Activated CD8-positive, alpha-beta memory T cell treated with anti-CD3 and anti-CD28 coated beads, Interleukin-2, amount 50 U/mL, for 1 hour (primary cell): ENCODE measurements around the gene GFI1B.
"Not testable (repeated sequence)": the region's sequence is repeated elsewhere in the genome, so short reads cannot be mapped to it uniquely, and the experiment has no call there.

Experiments
- DNase-seq: peaks from one replicate; pipeline ENCODE4 v3.0.0-alpha.2; 2020; ENCODE audit errors: extremely low read depth

GFI1B gene

GRCh38 chr9:132991351-132992300, 13.1 kb downstream of the GFI1B start:
- no peak for DNase-seq

GRCh38 chr9:132993511-132993939, 15.0 kb downstream of the GFI1B start:
- DNase-seq: no peak

- no peak for DNase-seq
Measured at GRCh38 chr9:132994410-132995120, 16.1 kb downstream of the GFI1B start.

GRCh38 chr9:132995121-132995420, 16.6 kb downstream of the GFI1B start:
- no peak for DNase-seq

- DNase-seq: no peak
Measured at GRCh38 chr9:132995879-132996278, 17.4 kb downstream of the GFI1B start.

GRCh38 chr9:132996526-132996925, 18.0 kb downstream of the GFI1B start:
- DNase-seq: no peak

GRCh38 chr9:132997591-132997990, 19.1 kb downstream of the GFI1B start:
- no peak for DNase-seq

- DNase-seq: not testable (repeated sequence)
Measured at GRCh38 chr9:132998221-132998620, 19.7 kb downstream of the GFI1B start.

GRCh38 chr9:132998831-132999635, 20.5 kb downstream of the GFI1B start:
- DNase-seq: no peak

GRCh38 chr9:133002147-133003070, 23.9 kb downstream of the GFI1B start:
- DNase-seq: no peak

GRCh38 chr9:133003071-133003461, 24.6 kb downstream of the GFI1B start:
- DNase-seq: no peak

- DNase-seq: no peak
Measured at GRCh38 chr9:133003671-133004090, 25.2 kb downstream of the GFI1B start.

GRCh38 chr9:133004091-133004998, 25.9 kb downstream of the GFI1B start:
- no peak for DNase-seq

- DNase-seq: no peak
Measured at GRCh38 chr9:133004999-133005760, 26.7 kb downstream of the GFI1B start.

GRCh38 chr9:133005957-133006356, 27.5 kb downstream of the GFI1B start:
- DNase-seq: no peak

GRCh38 chr9:133006731-133007352, 28.3 kb downstream of the GFI1B start:
- DNase-seq: no peak

GRCh38 chr9:133008406-133008805, 29.9 kb downstream of the GFI1B start:
- DNase-seq: no peak

- no peak for DNase-seq
Measured at GRCh38 chr9:133008824-133009223, 30.3 kb downstream of the GFI1B start.
